ENCODE measurements around the gene PPP1R12A.

Gene PPP1R12A

GRCh38 chr12:79737875-79738718 lies 196.8 kb downstream of the PPP1R12A start:
- Histone ChIP-seq H3K9me3 (no peaks in the 10 kb centered on the region), H3K27me3 (peaks cover 3% of the 10 kb centered on the region), H3K27ac (no peak overlapping the region), H3K4me3 (ENCODE audit: low read depth in 1 of 2, low read length in 1 of 2) (no peak overlapping the region), H3K4me1 (ENCODE audit: control insufficient read depth in 1 of 2, insufficient read depth in 1 of 2, low read depth in 1 of 2, low read length in 1 of 2) (no peaks in the 10 kb centered on the region), H3K36me3 (no peaks in the 10 kb centered on the region)
- TF ChIP-seq CTCF (IDR thresholded peaks at IDR 0.05): no peak

- H3K27ac ChIP-seq: no peak overlapping the region
- H3K36me3 ChIP-seq: no peaks in the 10 kb centered on the region
- no peaks in the 10 kb centered on the region for H3K9me3 ChIP-seq
- no peaks in the 10 kb centered on the region for H3K4me1 ChIP-seq (ENCODE audit: control insufficient read depth in 1 of 2, insufficient read depth in 1 of 2, low read depth in 1 of 2, low read length in 1 of 2)
- no peak for TF ChIP-seq CTCF (IDR thresholded peaks at IDR 0.05)
- no peaks in the 10 kb centered on the region for H3K27me3 ChIP-seq
- no peak overlapping the region for H3K4me3 ChIP-seq (ENCODE audit: low read depth in 1 of 2, low read length in 1 of 2)
Measured at GRCh38 chr12:79732638-79733037, 202.3 kb downstream of the PPP1R12A start.

GRCh38 chr12:79725987-79726386 lies 208.9 kb downstream of the PPP1R12A start:
- H3K4me1 ChIP-seq (ENCODE audit: control insufficient read depth in 1 of 2, insufficient read depth in 1 of 2, low read depth in 1 of 2, low read length in 1 of 2): no peaks in the 10 kb centered on the region
- no peak overlapping the region for H3K4me3 ChIP-seq (ENCODE audit: low read depth in 1 of 2, low read length in 1 of 2)
- no peaks in the 10 kb centered on the region for H3K36me3 ChIP-seq
- H3K27ac ChIP-seq: no peak overlapping the region
- H3K9me3 ChIP-seq: no peaks in the 10 kb centered on the region
- no peaks in the 10 kb centered on the region for H3K27me3 ChIP-seq
- TF ChIP-seq CTCF (IDR thresholded peaks at IDR 0.05): no peak
